ENCODE data around the gene PKP4. TPM values are rescaled to one million over a fixed set of nuclear protein-coding genes. Genes with fewer than 3 reads are reported as not detected.

The PKP4 gene
- total and polyA plus RNA-seq, 2 of the 8 experiments (the other 6 are each of a cell fraction or from before 2014, with no cell fraction given), result 48.2 to 88.0 TPM

- H3K79me2 ChIP-seq (ENCODE audit: control insufficient read depth in 1 of 2, insufficient read depth in 2 of 2, low read length in 2 of 2), result no peaks in the 10 kb centered on the region
- WGBS, 2 experiments (ENCODE audit: extremely low coverage in 1 of 2, insufficient coverage in 1 of 2, insufficient read length in 1 of 2, insufficient replicate concordance in 2 of 2, low coverage in 1 of 2, low lambda C conversion rate in 2 of 2, missing lambda C conversion rate in 1 of 2), result 95% methylated on average over 6 of the region's 6 CpGs; no CpG with 5 or more reads in 1 of the 2 experiments
- ChIA-PET CTCF (ENCODE audit: partially characterized antibody) (interaction anchor here (0.7 to 4.4 kb wide), 3 partner anchors 100 to 262 kb away, joined by 3 to 16 read pairs (median 4); no protein-coding TSS in a partner anchor), POLR2A (ENCODE audit: partially characterized antibody) (no interaction called here)
- H3K4me3 ChIP-seq (ENCODE audit: extremely low read depth in 1 of 4, insufficient read depth in 2 of 4, low read depth in 3 of 4, low read length in 4 of 4), result no peak overlapping the region
- H2AFZ ChIP-seq (ENCODE audit: low read length), result no peak overlapping the region
- H4K91ac ChIP-seq (replicated peaks; ENCODE audit: insufficient read length, low read length), result no peak overlapping the region
- H2BK20ac ChIP-seq (ENCODE audit: low read length), result no peak overlapping the region
- H3K4me1 ChIP-seq (replicated peaks in 1 of 4; ENCODE audit: control insufficient read depth in 3 of 4, insufficient read depth in 4 of 4, low read length in 3 of 4), result no peaks in the 10 kb centered on the region
- H3K4ac ChIP-seq (replicated peaks; ENCODE audit: insufficient read length, low read depth, low read length), result no peak overlapping the region
- no peak overlapping the region for H3K9ac ChIP-seq (replicated peaks in 1 of 4; ENCODE audit: extremely low read depth in 1 of 4, low read depth in 3 of 4, low read length in 3 of 4)
- H3K79me1 ChIP-seq (ENCODE audit: low read depth, low read length), result no peaks in the 10 kb centered on the region
- H2BK12ac ChIP-seq (ENCODE audit: low read depth, low read length), result no peak overlapping the region
- H4K20me1 ChIP-seq (replicated peaks in 1 of 2; ENCODE audit: control insufficient read depth in 1 of 2, insufficient read depth in 2 of 2, low read length in 2 of 2), result no peaks in the 10 kb centered on the region
- no peak overlapping the region for H3K27ac ChIP-seq (ENCODE audit: low read depth, low read length)
- no peaks in the 10 kb centered on the region for H3K27me3 ChIP-seq (replicated peaks in 1 of 4; ENCODE audit: control insufficient read depth in 3 of 4, extremely low read depth in 1 of 4, insufficient read depth in 3 of 4, low read length in 3 of 4)
- H3K9me3 ChIP-seq (ENCODE audit: insufficient read depth in 2 of 2, low read depth in 1 of 2, low read length in 1 of 2), result no peaks in the 10 kb centered on the region
- FAIRE-seq (no peak), DNase-seq (ENCODE audit: low read depth in 1 of 2, low spot score in 2 of 2) (no peak)
- no peak overlapping the region for H3K14ac ChIP-seq (ENCODE audit: insufficient read length)
- no peak overlapping the region for H3K23ac ChIP-seq (ENCODE audit: insufficient read length)
- no peak overlapping the region for H3K4me2 ChIP-seq (ENCODE audit: insufficient read depth in 1 of 2, low read depth in 2 of 2, low read length in 2 of 2)
- no peak overlapping the region for H4K8ac ChIP-seq (ENCODE audit: extremely low read depth, insufficient read depth, low read length)
- no peak overlapping the region for H2BK120ac ChIP-seq (replicated peaks; ENCODE audit: low read depth, low read length)
- no peak overlapping the region for H2BK5ac ChIP-seq (ENCODE audit: low read depth, low read length)
- H3K56ac ChIP-seq (replicated peaks; ENCODE audit: insufficient read length, low read depth, low read length), result no peak overlapping the region
- TF ChIP-seq ATF3 (IDR thresholded peaks at IDR 0.05; ENCODE audit: insufficient read depth, low read depth, low read length) (no peak), BRCA1 (IDR thresholded peaks at IDR 0.05; ENCODE audit: low read depth, low read length) (no peak), TBP (IDR thresholded peaks at IDR 0.05; ENCODE audit: low read depth, low read length) (no peak), RFX5 (IDR thresholded peaks at IDR 0.05; ENCODE audit: borderline replicate concordance, low read depth, low read length) (no peak), BCL11A (IDR thresholded peaks at IDR 0.05; ENCODE audit: low read depth in 2 of 2, low read length in 2 of 2) (no peak), TEAD4 (IDR thresholded peaks at IDR 0.05; ENCODE audit: low read depth, low read length) (no peak), CBX5 (IDR thresholded peaks at IDR 0.05; ENCODE audit: low read depth, low read length) (no peak), CEBPB (IDR thresholded peaks at IDR 0.05; ENCODE audit: low read depth, low read length) (no peak), SRF (IDR thresholded peaks at IDR 0.05; ENCODE audit: low read depth, low read length) (no peak), RAD21 (IDR thresholded peaks at IDR 0.05 in 1 of 2, conservative IDR thresholded peaks at IDR 0.05 in 1 of 2; ENCODE audit: low read depth in 2 of 2, low read length in 2 of 2) (no peak)
- H4K5ac ChIP-seq (ENCODE audit: insufficient read length, low read depth, low read length), result no peak overlapping the region
- H2AK5ac ChIP-seq (ENCODE audit: low read depth, low read length), result no peak overlapping the region
- no peaks in the 10 kb centered on the region for H3K23me2 ChIP-seq (ENCODE audit: low read depth, low read length)
- no peak overlapping the region for H3K18ac ChIP-seq (ENCODE audit: extremely low read depth, low read length)
- peaks cover 0 to 16% (median 6%) of the 10 kb centered on the region in 4 experiments; a peak in 3 of 8 replicates for H3K36me3 ChIP-seq (ENCODE audit: control insufficient read depth in 2 of 4, insufficient read depth in 4 of 4, low read length in 3 of 4)
- H2BK15ac ChIP-seq (ENCODE audit: low read length), result no peak overlapping the region
Observed at GRCh38 chr2:158645299-158645698, 188.5 kb downstream of the PKP4 start.
